Stimulated activated CD8-positive, alpha-beta memory T cell treated with anti-CD3 and anti-CD28 coated beads, Interleukin-4, amount 100 ng/mL, for 1 hour (primary cell): Measurements from ENCODE around the gene IST1.

Experiments
- DNase-seq, 2 donors: peaks; one replicate each; pipeline ENCODE4 v3.0.0-alpha.2; 2020; ENCODE audit warnings: low read depth in 2 of 2, low spot score in 1 of 2

The IST1 gene

GRCh38 chr16:71961066-71962039 lies 66.0 kb downstream of the IST1 start:
- DNase-seq = peak; percentile 56 to 69

- no peak for DNase-seq
Measured at GRCh38 chr16:71963125-71963875, 68.0 kb downstream of the IST1 start.

GRCh38 chr16:71965223-71965622 lies 69.9 kb downstream of the IST1 start:
- DNase-seq = no peak

GRCh38 chr16:71966932-71967331 lies 71.6 kb downstream of the IST1 start:
- DNase-seq = no peak

GRCh38 chr16:71969353-71969752 lies 74.0 kb downstream of the IST1 start:
- no peak for DNase-seq

GRCh38 chr16:71971571-71971970 lies 76.2 kb downstream of the IST1 start:
- no peak for DNase-seq

- no peak for DNase-seq
Measured at GRCh38 chr16:71972356-71972755, 77.0 kb downstream of the IST1 start.

GRCh38 chr16:71973001-71973400 lies 77.7 kb downstream of the IST1 start:
- DNase-seq = no peak

GRCh38 chr16:71974068-71974818 lies 78.9 kb downstream of the IST1 start:
- no peak for DNase-seq
